SK-N-SH (cell line): Measurements from ENCODE around the gene IQSEC1. TPM values are rescaled to one million over a fixed set of nuclear protein-coding genes. Genes with fewer than 3 reads are reported as not detected.

Experiments
- CTCF ChIA-PET: fragments of 300-600, 350-600 bp; formaldehyde crosslinking; extraction: SDS; loops from one replicate; lab custom pipeline; 2021; lab: Yijun Ruan, JAX
- POLR2A ChIA-PET: fragments of 350-600 bp; sonication (Branson Sonifier 250); formaldehyde crosslinking; extraction: SDS; loops from one replicate; lab custom pipeline; 2020; ENCODE audit warnings: antibody characterized with exemption, inconsistent platforms; lab: Yijun Ruan, JAX
- DNase-seq: peaks from one replicate; pipeline ENCODE4 v3.0.0; 2012
- H2AFZ ChIP-seq: fragments of 200-600 bp; sonication (generic); 2 replicates; pipeline ENCODE4 v1.8.1; 2016; ENCODE audit warnings: antibody characterized with exemption, mild to moderate bottlenecking, low read depth
- H3F3A ChIP-seq: fragments of 200-600 bp; sonication (generic); replicated peaks from 2 replicates; pipeline ENCODE3; 2016; ENCODE audit warnings: antibody characterized with exemption, mild to moderate bottlenecking; ENCODE audit not compliant: insufficient read depth
- H3K27ac ChIP-seq, 2 experiments: fragments of 200-500 bp in 1 of 2; fragments of 200-600 bp in 1 of 2; sonication (Bioruptor generic) in 1 of 2; sonication (generic), shearing (Covaris generic) in 1 of 2; 2 replicates each; pipeline versions ENCODE4 v1.5.1 to v1.6.1; 2014 to 2016; ENCODE audit warnings: low read depth in 2 of 2, inconsistent platforms in 1 of 2, low read length in 1 of 2, mild to moderate bottlenecking in 1 of 2, mixed read lengths in 1 of 2
- H3K27me3 ChIP-seq: fragments of 200-600 bp; sonication (generic), shearing (Covaris generic); 2 replicates; pipeline ENCODE4 v1.6.1; 2016; ENCODE audit warnings: mixed run types; ENCODE audit not compliant: insufficient read depth
- H3K36me3 ChIP-seq, 2 experiments: fragments of 200-500 bp in 1 of 2; fragments of 200-600 bp in 1 of 2; sonication (Bioruptor generic) in 1 of 2; sonication (generic) in 1 of 2; replicated peaks in 1 of 2; 2 replicates each; pipeline versions ENCODE3 to v1.5.1; 2014 to 2016; ENCODE audit warnings: low read length in 1 of 2, mild to moderate bottlenecking in 1 of 2; ENCODE audit not compliant: insufficient read depth in 2 of 2, control insufficient read depth in 1 of 2
- H3K4me1 ChIP-seq, 2 experiments: fragments of 200-500 bp in 1 of 2; fragments of 200-600 bp in 1 of 2; sonication (Bioruptor generic) in 1 of 2; sonication (generic), shearing (Covaris generic) in 1 of 2; 2 replicates each; pipeline versions ENCODE4 v1.5.1 to v1.6.1; 2014 to 2016; ENCODE audit warnings: low read depth in 1 of 2, low read length in 1 of 2, mixed run types in 1 of 2; ENCODE audit not compliant: insufficient read depth in 2 of 2, control insufficient read depth in 1 of 2
- H3K4me2 ChIP-seq: fragments of 200-600 bp; sonication (generic), shearing (Covaris generic); 2 replicates; pipeline ENCODE4 v1.6.1; 2017; ENCODE audit warnings: mixed run types
- H3K4me3 ChIP-seq, 2 experiments: fragments of 200-500 bp in 1 of 2; fragments of 200-600 bp in 1 of 2; sonication (Bioruptor generic) in 1 of 2; sonication (generic), shearing (Covaris generic) in 1 of 2; 2 replicates each; pipeline versions ENCODE4 v1.5.1 to v1.8.1; 2014 to 2016; ENCODE audit warnings: low read depth in 2 of 2, inconsistent platforms in 1 of 2, low read length in 1 of 2, mild to moderate bottlenecking in 1 of 2, mixed read lengths in 1 of 2, moderate library complexity in 1 of 2
- H3K79me2 ChIP-seq: fragments of 200-600 bp; sonication (generic); 2 replicates; pipeline ENCODE4 v1.8.1; 2017; ENCODE audit warnings: mild to moderate bottlenecking; ENCODE audit not compliant: insufficient read depth
- H3K9ac ChIP-seq: fragments of 200-600 bp; sonication (generic); 2 replicates; pipeline ENCODE4 v1.6.1; 2017; ENCODE audit warnings: mixed run types
- H3K9me2 ChIP-seq: fragments of 200-600 bp; sonication (generic); 2 replicates; pipeline ENCODE4 v1.6.1; 2017; ENCODE audit warnings: mixed run types
- H3K9me3 ChIP-seq: fragments of 200-600 bp; sonication (generic); 2 replicates; pipeline ENCODE4 v1.6.1; 2017; ENCODE audit warnings: mixed run types, mild to moderate bottlenecking, moderate library complexity
- H4K20me1 ChIP-seq: fragments of 200-600 bp; sonication (generic); 2 replicates; pipeline ENCODE4 v1.6.1; 2017; ENCODE audit warnings: mild to moderate bottlenecking, mixed run types; ENCODE audit not compliant: insufficient read depth
- EZH2phosphoT487 ChIP-seq: fragments of 200-600 bp; sonication (generic); IDR thresholded peaks from 2 replicates; pipeline ENCODE4 v1.6.1; 2017; ENCODE audit warnings: low read depth, mixed run types, mild to moderate bottlenecking, antibody characterized with exemption, moderate library complexity, borderline replicate concordance
- MEF2A ChIP-seq: IDR thresholded peaks from 2 replicates; pipeline ENCODE4 v1.4.0; 2012; ENCODE audit warnings: low read depth, borderline replicate concordance
- MXI1 ChIP-seq: IDR thresholded peaks from 2 replicates; pipeline ENCODE4 v1.6.1; 2012; ENCODE audit warnings: mild to moderate bottlenecking, low read depth, low read length, improper control_type of control experiment
- TEAD4 ChIP-seq: IDR thresholded peaks from 2 replicates; pipeline ENCODE4 v1.4.0; 2012; ENCODE audit warnings: mild to moderate bottlenecking, borderline replicate concordance; ENCODE audit not compliant: insufficient read depth
- WGBS: methylation state at CpG from one replicate; pipeline ENCODE4 v1.1.6; 2017; ENCODE audit warnings: low lambda C conversion rate; 5-methylcytosine and 5-hydroxymethylcytosine counted together
- polyA plus RNA-seq, 3 experiments: library from polyadenylated mRNA; depleted of rRNA; stranded (reverse); fragments of >200 nt; gene quantifications; 2 replicates each; pipeline ENCODE4 v1.2.3, GENCODE V29; 2012

IQSEC1 gene
- polyA plus RNA-seq, 1 of the 3 experiments (the other 2 are of a cell fraction), result 6.2 TPM

- Histone ChIP-seq H3K9ac (no peak overlapping the region), H2AFZ (no peak overlapping the region), H3K27me3 (no peaks in the 10 kb centered on the region), H3K36me3 (peaks cover 0 to 44% of the 10 kb centered on the region in 2 experiments), H3K79me2 (no peaks in the 10 kb centered on the region), H3K27ac (no peak overlapping the region), H3K9me2 (no peaks in the 10 kb centered on the region), H3F3A (no peaks in the 10 kb centered on the region), H3K9me3 (no peaks in the 10 kb centered on the region), H3K4me2 (no peak overlapping the region), H3K4me3 (no peak overlapping the region), H4K20me1 (no peaks in the 10 kb centered on the region), H3K4me1 (peaks cover 0 to 21% of the 10 kb centered on the region in 2 experiments; a peak in 1 of 4 replicates)
- TF ChIP-seq EZH2phosphoT487 (no peak), TEAD4 (no peak)
- WGBS, result 95% methylated on average over 11 of the region's 22 CpGs
- CTCF ChIA-PET, result no interaction called here
- POLR2A ChIA-PET, result no interaction called here
- no peak for DNase-seq
Observed at GRCh38 chr3:12924437-12924836, 148.8 kb downstream of the IQSEC1 start.

GRCh38 chr3:12922881-12923431, 150.3 kb downstream of the IQSEC1 start:
- Histone ChIP-seq H3K27ac (peak overlapping the region in 1 of 2 experiments; percentile 43; a peak in 1 of 4 replicates), H3K4me2 (no peak overlapping the region), H3K9me2 (no peaks in the 10 kb centered on the region), H3K4me1 (peaks cover 0 to 21% of the 10 kb centered on the region in 2 experiments; a peak in 1 of 4 replicates), H2AFZ (no peak overlapping the region), H3F3A (no peaks in the 10 kb centered on the region), H4K20me1 (no peaks in the 10 kb centered on the region), H3K9ac (no peak overlapping the region), H3K4me3 (no peak overlapping the region), H3K36me3 (peaks cover 0 to 44% of the 10 kb centered on the region in 2 experiments), H3K79me2 (no peaks in the 10 kb centered on the region), H3K27me3 (no peaks in the 10 kb centered on the region), H3K9me3 (no peaks in the 10 kb centered on the region)
- DNase-seq, result peak; percentile 72
- no peak for TF ChIP-seq MXI1
- CTCF ChIA-PET, result interaction anchor here (1.0 to 1.9 kb wide), 3 partner anchors 8 to 72 kb away, joined by 3 to 5 read pairs (median 5); no protein-coding TSS in a partner anchor
- POLR2A ChIA-PET, result no interaction called here
- 80% methylated on average over 5 of the region's 11 CpGs for WGBS

GRCh38 chr3:12922306-12922705, 150.9 kb downstream of the IQSEC1 start:
- POLR2A ChIA-PET, result no interaction called here
- Histone ChIP-seq H3K27me3 (no peaks in the 10 kb centered on the region), H3K4me2 (no peak overlapping the region), H3K9me2 (no peaks in the 10 kb centered on the region), H3K9me3 (no peaks in the 10 kb centered on the region), H3K4me1 (peaks cover 0 to 21% of the 10 kb centered on the region in 2 experiments; a peak in 1 of 4 replicates), H2AFZ (no peak overlapping the region), H3K36me3 (peaks cover 0 to 44% of the 10 kb centered on the region in 2 experiments), H3F3A (no peaks in the 10 kb centered on the region), H3K27ac (peak overlapping the region in 1 of 2 experiments; percentile 43; a peak in 1 of 4 replicates), H4K20me1 (no peaks in the 10 kb centered on the region), H3K4me3 (no peak overlapping the region), H3K9ac (no peak overlapping the region), H3K79me2 (no peaks in the 10 kb centered on the region)
- DNase-seq, result peak; percentile 75
- WGBS, result 82% methylated on average over 7 of the region's 7 CpGs
- CTCF ChIA-PET, result interaction anchor here (0.7 to 1.9 kb wide), 4 partner anchors 9 to 73 kb away, joined by 3 to 5 read pairs (median 4); no protein-coding TSS in a partner anchor
- TF ChIP-seq MXI1 (0 out of 2 replicates have a peak, but pooled peaks have one; percentile 18), MEF2A (no peak)
